ENCODE measurements around the gene USP40. TPM values are rescaled to one million over a fixed set of nuclear protein-coding genes. Genes with fewer than 3 reads are reported as not detected.

The USP40 gene
- polyA plus RNA-seq, 2 of the 4 experiments (the other 2 are of a cell fraction), result 22.9 to 57.0 TPM

DNA sequence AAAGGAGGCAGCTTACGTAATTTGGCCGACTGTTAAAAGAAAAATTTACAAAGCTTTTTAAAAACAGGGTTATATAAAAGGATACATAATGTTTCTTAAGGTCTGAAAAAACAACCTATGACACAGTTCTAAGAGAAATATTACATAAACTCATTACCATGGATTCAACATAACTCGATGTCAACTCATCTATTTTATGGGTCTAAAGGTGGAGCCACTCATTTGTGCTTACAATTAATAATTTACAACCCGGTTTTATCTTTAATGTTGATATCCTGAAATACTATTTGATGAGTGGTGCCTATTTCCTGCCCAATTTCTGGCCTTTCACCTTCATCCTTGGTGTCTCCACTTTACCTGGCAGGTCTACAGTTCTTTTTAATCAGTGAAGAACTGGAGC lies 15.1 kb downstream of the USP40 start:
- no peak for FAIRE-seq
- WGBS (ENCODE audit: missing lambda C conversion rate), result 31% methylated on average over 4 of the region's 4 CpGs
- ATAC-seq, result peak in 1 of 2 experiments; percentile 58; a peak in 3 of 6 replicates

DNA sequence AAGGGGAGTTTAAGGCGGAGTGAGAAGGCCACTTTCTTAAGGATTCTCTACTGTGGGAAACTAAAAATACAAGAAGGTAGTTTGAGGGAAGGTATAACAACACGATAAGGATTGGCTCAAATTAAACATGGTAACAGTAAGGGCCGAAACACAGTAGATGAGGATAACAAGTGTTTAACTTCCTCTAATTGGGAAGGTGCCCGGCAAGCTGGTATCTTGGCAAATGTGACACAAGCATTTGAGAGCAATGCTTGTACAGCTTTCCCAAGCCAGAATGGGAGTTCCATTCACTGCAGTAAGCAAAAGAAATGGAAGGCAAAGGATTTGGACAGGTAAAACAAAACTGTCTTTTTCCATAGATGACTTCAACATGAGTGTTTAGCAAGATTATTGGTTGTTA lies 19.8 kb downstream of the USP40 start:
- H3K27ac ChIP-seq, result peak overlapping the region in 1 of 2 experiments; percentile 66; a peak in 3 of 6 replicates
- ChIA-PET POLR2A (no interaction called here), CTCF (interaction anchor here (0.6 to 0.9 kb wide), 2 partner anchors 8 to 286 kb away, joined by 3 read pairs; no protein-coding TSS in a partner anchor)
- TF ChIP-seq ZNF302 (CRISPR knock-in tag; IDR thresholded peaks at IDR 0.05) (no peak), RFX5 (IDR thresholded peaks at IDR 0.05) (no peak), CBX8 (IDR thresholded peaks at IDR 0.05) (no peak), CEBPB (IDR thresholded peaks at IDR 0.05) (no peak), ZC3H11A (IDR thresholded peaks at IDR 0.05) (no peak), MAZ (IDR thresholded peaks at IDR 0.05; ENCODE audit: borderline replicate concordance, low read depth, low read length) (no peak), JUNB (IDR thresholded peaks at IDR 0.05) (no peak), RARB (CRISPR knock-in tag; IDR thresholded peaks at IDR 0.05) (no peak)
- TF ChIP-seq, protein P1, sequence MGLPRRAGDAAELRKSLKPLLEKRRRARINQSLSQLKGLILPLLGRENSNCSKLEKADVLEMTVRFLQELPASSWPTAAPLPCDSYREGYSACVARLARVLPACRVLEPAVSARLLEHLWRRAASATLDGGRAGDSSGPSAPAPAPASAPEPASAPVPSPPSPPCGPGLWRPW (IDR thresholded peaks at IDR 0.05), result no peak
- TF ChIP-seq, protein P2, sequence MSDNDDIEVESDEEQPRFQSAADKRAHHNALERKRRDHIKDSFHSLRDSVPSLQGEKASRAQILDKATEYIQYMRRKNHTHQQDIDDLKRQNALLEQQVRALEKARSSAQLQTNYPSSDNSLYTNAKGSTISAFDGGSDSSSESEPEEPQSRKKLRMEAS (IDR thresholded peaks at IDR 0.05), result no peak
- H3K4me2 ChIP-seq, result no peak overlapping the region
- DNase-seq (ENCODE audit: low read depth in 1 of 2, low spot score in 1 of 2) (no peak), ATAC-seq (no peak), FAIRE-seq (no peak)
- H3K4me3 ChIP-seq, result no peak overlapping the region
- 89% methylated on average over 4 of the region's 4 CpGs for WGBS (ENCODE audit: missing lambda C conversion rate)
- H3K9me3 ChIP-seq, result no peaks in the 10 kb centered on the region
- peaks cover 14% of the 10 kb centered on the region for H3K4me1 ChIP-seq

More for the DNA sequence above, 15.1 kb downstream of the USP40 start:
- ChIA-PET POLR2A (no interaction called here), CTCF (interaction anchor here (0.6 kb wide), 1 partner anchor 9 kb away, joined by 3 read pairs; no protein-coding TSS in a partner anchor)
- H3K27ac ChIP-seq, result peak overlapping the region; percentile 87 to 94
- no peaks in the 10 kb centered on the region for H3K9me3 ChIP-seq
- peak overlapping the region; percentile 44 for H3K4me2 ChIP-seq
- peak in 1 of 2 experiments; percentile 54 for DNase-seq (ENCODE audit: low read depth in 1 of 2, low spot score in 1 of 2)
- peaks cover 48% of the 10 kb centered on the region for H3K4me1 ChIP-seq
- TF ChIP-seq TFCP2L1 (CRISPR knock-in tag; IDR thresholded peaks at IDR 0.05) (no peak), EHF (CRISPR knock-in tag; IDR thresholded peaks at IDR 0.05) (no peak), GATA3 (IDR thresholded peaks at IDR 0.05; ENCODE audit: borderline replicate concordance) (peak; percentile 31; the same call in 1 of the 2 replicates), ZNF302 (CRISPR knock-in tag; IDR thresholded peaks at IDR 0.05) (no peak), KDM5A (IDR thresholded peaks at IDR 0.05) (no peak), RCOR1 (IDR thresholded peaks at IDR 0.05; ENCODE audit: low read depth, low read length) (no peak), HEYL (CRISPR knock-in tag; IDR thresholded peaks at IDR 0.05) (no peak), SREBF2 (IDR thresholded peaks at IDR 0.05) (no peak), HOXB13 (CRISPR knock-in tag; IDR thresholded peaks at IDR 0.05; ENCODE audit: low read depth) (no peak), CEBPB (IDR thresholded peaks at IDR 0.05) (peak in 1 of 2 experiments; percentile 32; a peak in 1 of 4 replicates), KDM1A (IDR thresholded peaks at IDR 0.05; ENCODE audit: low read depth) (no peak), FOXS1 (CRISPR knock-in tag; IDR thresholded peaks at IDR 0.05) (no peak), CHD2 (IDR thresholded peaks at IDR 0.05; ENCODE audit: low read length, partially characterized antibody) (no peak), ZSCAN20 (CRISPR knock-in tag; IDR thresholded peaks at IDR 0.05) (no peak), FOSB (CRISPR knock-in tag; IDR thresholded peaks at IDR 0.05) (no peak), CBX8 (IDR thresholded peaks at IDR 0.05) (no peak), MAZ (IDR thresholded peaks at IDR 0.05; ENCODE audit: borderline replicate concordance, low read depth, low read length) (no peak), POLR2AphosphoS2 (conservative IDR thresholded peaks at IDR 0.05; ENCODE audit: low read length) (no peak), ESRRA (IDR thresholded peaks at IDR 0.05; ENCODE audit: borderline replicate concordance, low read length) (no peak), POLR2A (IDR thresholded peaks at IDR 0.05; ENCODE audit: low read length) (no peak), EHMT2 (IDR thresholded peaks at IDR 0.05; ENCODE audit: low read depth) (no peak), EP300 (IDR thresholded peaks at IDR 0.05) (0 out of 5 replicates have a peak, but pooled peaks of 1 of the 2 experiments have one; percentile 11), MYC (IDR thresholded peaks at IDR 0.05; ENCODE audit: borderline replicate concordance, low read length) (no peak)
- no peak overlapping the region for H3K4me3 ChIP-seq
